HG03457 (cell line): ENCODE data around the gene MYL7.

ENCODE experiments used
- ATAC-seq: cut with Tn5 transposase; IDR thresholded peaks from one replicate; pipeline ENCODE4 v1.9.1; 2021; ENCODE audit warnings: moderate number of reproducible peaks; ENCODE audit not compliant: unreplicated experiment

MYL7 gene

GRCh38 chr7:44112997-44113763, 28.0 kb downstream of the MYL7 start:
- no peak for ATAC-seq

- ATAC-seq, result no peak
Measured at GRCh38 chr7:44112231-44112996, 28.7 kb downstream of the MYL7 start.

- ATAC-seq, result no peak
Measured at GRCh38 chr7:44111761-44112160, 29.4 kb downstream of the MYL7 start.

GRCh38 chr7:44110719-44111635, 30.2 kb downstream of the MYL7 start:
- no peak for ATAC-seq

GRCh38 chr7:44109991-44110390, 31.1 kb downstream of the MYL7 start:
- no peak for ATAC-seq

GRCh38 chr7:44108768-44109750, 32.1 kb downstream of the MYL7 start:
- no peak for ATAC-seq

- no peak for ATAC-seq
Measured at GRCh38 chr7:44107961-44108767, 33.0 kb downstream of the MYL7 start.

- no peak for ATAC-seq
Measured at GRCh38 chr7:44107116-44107960, 33.8 kb downstream of the MYL7 start.

- ATAC-seq, result no peak
Measured at GRCh38 chr7:44106311-44107065, 34.6 kb downstream of the MYL7 start.

- ATAC-seq, result no peak
Measured at GRCh38 chr7:44105832-44106231, 35.3 kb downstream of the MYL7 start.

GRCh38 chr7:44104860-44105771, 36.0 kb downstream of the MYL7 start:
- no peak for ATAC-seq

GRCh38 chr7:44103923-44104859, 36.9 kb downstream of the MYL7 start, which contains the start of gene AEBP1:
Gene AEBP1, plus strand, starts transcription at chr7:44104345. Its CDS starts 321 bp downstream, at chr7:44104666.
- no peak for ATAC-seq

GRCh38 chr7:44103566-44103922, 37.6 kb downstream of the MYL7 start:
- ATAC-seq, result no peak

- ATAC-seq, result no peak
Measured at GRCh38 chr7:44102846-44103565, 38.1 kb downstream of the MYL7 start.
